Measurements from ENCODE around the gene KLRC2. TPM values are rescaled to one million over a fixed set of nuclear protein-coding genes. Genes with fewer than 3 reads are reported as not detected.
"Not testable (repeated sequence)": the region's sequence is repeated elsewhere in the genome, so short reads cannot be mapped to it uniquely, and the experiment has no call there.

Gene KLRC2
- 1 to 10 TPM; 2.5 to 2.6 TPM for total RNA-seq

GRCh38 chr12:10435816-10436215 lies at the start of gene KLRC2:
TSS of gene KLRC2 (minus strand) at chr12:10436010. CDS start at chr12:10435986, 24 bp downstream.
- H3K27me3 Mint-ChIP-seq: not testable (repeated sequence)
- H3K4me3 Mint-ChIP-seq: peak within 1 kb of the TSS; percentile 48
- peak within 1 kb of the TSS; percentile 46 for H3K27ac Mint-ChIP-seq

GRCh38 chr12:10481901-10482300 lies 46.1 kb upstream of the KLRC2 start:
- ChIA-PET POLR2A (interaction anchor here (0.6 kb wide), 1 partner anchor 1433 kb away, joined by 3 read pairs; no protein-coding TSS in a partner anchor), CTCF (interaction anchor here (1.1 to 1.2 kb wide), 3 partner anchors 13 to 79 kb away, joined by 3 to 4 read pairs (median 3); no protein-coding TSS in a partner anchor)
- H3K4me3 Mint-ChIP-seq; H3K27me3 Mint-ChIP-seq; intact Hi-C loops (cut with micrococcal nuclease): not testable (repeated sequence)
- Mint-ChIP-seq H3K9me3 (peaks cover 45% of the 10 kb centered on the region), H3K36me3 (ENCODE audit: low read depth) (peaks cover 32% of the 10 kb centered on the region), H3K4me1 (ENCODE audit: low read depth) (peaks cover 24% of the 10 kb centered on the region), H3K27ac (peak overlapping the region; percentile 49)
- DNase-seq (peak; percentile 33), ATAC-seq (peak; percentile 20)

More at GRCh38 chr12:10435816-10436215, at the start of gene KLRC2:
- intact Hi-C loops (cut with micrococcal nuclease); CTCF ChIA-PET; H3K9me3 Mint-ChIP-seq; H3K36me3 Mint-ChIP-seq (ENCODE audit: low read depth); H3K4me1 Mint-ChIP-seq (ENCODE audit: low read depth); POLR2A ChIA-PET: not testable (repeated sequence)
- DNase-seq (peak; percentile 19), ATAC-seq (peak; percentile 64)

DNA sequence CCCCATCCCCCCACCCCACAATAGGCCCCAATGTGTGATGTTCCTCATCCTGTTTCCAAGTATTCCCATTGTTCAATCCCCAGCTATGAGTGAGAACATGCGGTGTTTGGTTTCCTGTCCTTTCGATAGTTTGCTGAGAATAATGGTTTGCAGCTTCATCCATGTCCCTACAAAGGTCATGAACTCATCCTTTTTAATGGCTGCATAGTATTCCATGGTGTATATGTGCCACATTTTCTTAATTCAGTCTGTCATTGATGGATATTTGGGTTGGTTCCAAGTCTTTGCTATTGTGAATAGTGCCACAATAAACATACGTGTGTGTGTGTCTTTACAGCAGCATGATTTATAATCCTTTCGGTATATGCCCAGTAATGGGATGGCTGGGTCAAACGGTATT lies 37.0 kb upstream of the KLRC2 start:
- CTCF ChIA-PET: interaction anchor here (1.2 kb wide), 1 partner anchor 58 kb away, joined by 3 read pairs; no protein-coding TSS in a partner anchor
- POLR2A ChIA-PET; H3K4me1 Mint-ChIP-seq (ENCODE audit: low read depth); H3K27ac Mint-ChIP-seq; DNase-seq; H3K36me3 Mint-ChIP-seq (ENCODE audit: low read depth); intact Hi-C loops (cut with micrococcal nuclease); H3K4me3 Mint-ChIP-seq; H3K27me3 Mint-ChIP-seq; ATAC-seq: not testable (repeated sequence)
- peaks cover 24% of the 10 kb centered on the region for H3K9me3 Mint-ChIP-seq

DNA sequence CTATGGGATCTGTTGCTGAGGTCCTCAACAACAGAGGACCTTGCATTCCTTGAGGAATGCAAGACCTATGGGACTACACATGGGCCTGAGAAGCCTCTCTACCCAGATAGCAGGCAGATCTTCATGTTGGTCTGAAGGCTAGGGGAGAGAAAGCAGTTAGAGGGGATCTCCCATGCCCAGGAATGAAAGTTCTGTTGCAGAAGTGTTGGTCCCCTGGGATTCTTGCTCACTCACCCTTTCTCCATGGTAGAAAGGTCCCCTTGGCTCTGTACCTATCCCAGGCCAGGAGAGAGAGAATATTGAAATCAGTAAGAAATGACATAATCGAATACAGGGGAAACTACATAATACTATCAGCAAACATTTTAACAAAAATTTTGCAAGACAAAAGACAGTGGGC lies 33.9 kb upstream of the KLRC2 start:
- ATAC-seq (no peak), DNase-seq (no peak)
- intact Hi-C loops (cut with micrococcal nuclease): no loop called here
- H3K27ac Mint-ChIP-seq: no peak overlapping the region
- H3K9me3 Mint-ChIP-seq: peaks cover 12% of the 10 kb centered on the region
- H3K27me3 Mint-ChIP-seq: no peaks in the 10 kb centered on the region
- POLR2A ChIA-PET: no interaction called here
- TF ChIP-seq, protein P1, sequence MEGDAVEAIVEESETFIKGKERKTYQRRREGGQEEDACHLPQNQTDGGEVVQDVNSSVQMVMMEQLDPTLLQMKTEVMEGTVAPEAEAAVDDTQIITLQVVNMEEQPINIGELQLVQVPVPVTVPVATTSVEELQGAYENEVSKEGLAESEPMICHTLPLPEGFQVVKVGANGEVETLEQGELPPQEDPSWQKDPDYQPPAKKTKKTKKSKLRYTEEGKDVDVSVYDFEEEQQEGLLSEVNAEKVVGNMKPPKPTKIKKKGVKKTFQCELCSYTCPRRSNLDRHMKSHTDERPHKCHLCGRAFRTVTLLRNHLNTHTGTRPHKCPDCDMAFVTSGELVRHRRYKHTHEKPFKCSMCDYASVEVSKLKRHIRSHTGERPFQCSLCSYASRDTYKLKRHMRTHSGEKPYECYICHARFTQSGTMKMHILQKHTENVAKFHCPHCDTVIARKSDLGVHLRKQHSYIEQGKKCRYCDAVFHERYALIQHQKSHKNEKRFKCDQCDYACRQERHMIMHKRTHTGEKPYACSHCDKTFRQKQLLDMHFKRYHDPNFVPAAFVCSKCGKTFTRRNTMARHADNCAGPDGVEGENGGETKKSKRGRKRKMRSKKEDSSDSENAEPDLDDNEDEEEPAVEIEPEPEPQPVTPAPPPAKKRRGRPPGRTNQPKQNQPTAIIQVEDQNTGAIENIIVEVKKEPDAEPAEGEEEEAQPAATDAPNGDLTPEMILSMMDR (IDR thresholded peaks at IDR 0.05): no peak
- H3K4me1 Mint-ChIP-seq (ENCODE audit: low read depth): peaks cover 10% of the 10 kb centered on the region
- H3K4me3 Mint-ChIP-seq: no peak overlapping the region
- H3K36me3 Mint-ChIP-seq (ENCODE audit: low read depth): peaks cover 4% of the 10 kb centered on the region
- CTCF ChIA-PET: interaction anchor here (0.8 kb wide), 1 partner anchor 12 kb away, joined by 3 read pairs; no protein-coding TSS in a partner anchor

DNA sequence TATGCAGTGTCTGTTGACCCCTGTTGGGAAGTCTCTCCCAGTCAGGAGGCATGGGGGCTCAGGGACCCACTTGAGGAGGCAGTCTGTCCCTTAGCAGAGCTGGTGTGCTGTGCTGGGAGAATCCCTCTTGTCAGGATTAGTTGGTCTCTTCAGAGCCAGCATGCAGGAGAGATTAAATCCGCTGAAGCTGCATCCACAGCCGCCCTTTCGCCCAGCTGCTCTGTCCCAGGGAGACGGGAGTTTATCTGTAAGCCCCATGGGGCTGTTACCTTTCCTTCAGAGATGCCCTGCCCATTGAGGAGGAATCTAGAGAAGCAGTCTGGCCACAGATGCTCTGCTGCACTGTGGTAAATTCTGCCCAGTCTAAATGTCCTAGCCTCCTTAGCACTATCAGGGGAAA lies 30.5 kb upstream of the KLRC2 start:
- CTCF ChIA-PET: no interaction called here
- intact Hi-C loops (cut with micrococcal nuclease): no loop called here
- Mint-ChIP-seq H3K4me3 (no peak overlapping the region), H3K9me3 (peaks cover 24% of the 10 kb centered on the region), H3K36me3 (ENCODE audit: low read depth) (peaks cover 7% of the 10 kb centered on the region), H3K27me3 (no peaks in the 10 kb centered on the region), H3K4me1 (ENCODE audit: low read depth) (peaks cover 12% of the 10 kb centered on the region), H3K27ac (no peak overlapping the region)
- TF ChIP-seq, protein P1 (IDR thresholded peaks at IDR 0.05): no peak
- no peak for DNase-seq
- ATAC-seq: no peak
- POLR2A ChIA-PET: no interaction called here

- ChIA-PET CTCF (no interaction called here), POLR2A (no interaction called here)
- Mint-ChIP-seq H3K4me3 (no peak overlapping the region), H3K36me3 (ENCODE audit: low read depth) (peaks cover 32% of the 10 kb centered on the region), H3K27ac (no peak overlapping the region), H3K27me3 (no peaks in the 10 kb centered on the region), H3K4me1 (ENCODE audit: low read depth) (peaks cover 7% of the 10 kb centered on the region), H3K9me3 (peaks cover 64% of the 10 kb centered on the region)
- DNase-seq (no peak), ATAC-seq (no peak)
- intact Hi-C loops (cut with micrococcal nuclease): no loop called here
- TF ChIP-seq, protein P1 (IDR thresholded peaks at IDR 0.05): no peak
Measured at GRCh38 chr12:10457760-10458159, 21.9 kb upstream of the KLRC2 start.
